Measurements from ENCODE around the gene RAB5B.

DNA sequence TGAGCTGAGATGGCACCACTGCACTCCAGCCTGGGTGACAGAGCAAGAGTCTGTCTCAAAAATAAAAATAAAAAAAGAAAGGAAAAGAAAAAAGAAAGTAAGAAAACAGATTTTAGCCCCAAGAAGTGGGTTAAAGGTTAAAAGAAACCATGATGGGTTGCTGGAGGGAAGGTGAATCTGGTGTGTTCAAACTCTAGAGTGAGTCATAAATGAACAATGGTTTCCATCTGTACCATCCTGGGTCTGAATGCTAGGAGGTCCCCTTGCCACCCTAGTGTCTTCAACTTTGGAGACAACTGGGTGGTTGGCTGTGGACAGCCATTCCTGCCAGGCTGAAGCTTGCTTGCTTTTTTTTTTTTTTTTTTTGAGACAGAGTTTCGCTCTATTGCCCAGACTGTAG is 66.3 kb downstream of the RAB5B start:
- TF ChIP-seq, protein P1, sequence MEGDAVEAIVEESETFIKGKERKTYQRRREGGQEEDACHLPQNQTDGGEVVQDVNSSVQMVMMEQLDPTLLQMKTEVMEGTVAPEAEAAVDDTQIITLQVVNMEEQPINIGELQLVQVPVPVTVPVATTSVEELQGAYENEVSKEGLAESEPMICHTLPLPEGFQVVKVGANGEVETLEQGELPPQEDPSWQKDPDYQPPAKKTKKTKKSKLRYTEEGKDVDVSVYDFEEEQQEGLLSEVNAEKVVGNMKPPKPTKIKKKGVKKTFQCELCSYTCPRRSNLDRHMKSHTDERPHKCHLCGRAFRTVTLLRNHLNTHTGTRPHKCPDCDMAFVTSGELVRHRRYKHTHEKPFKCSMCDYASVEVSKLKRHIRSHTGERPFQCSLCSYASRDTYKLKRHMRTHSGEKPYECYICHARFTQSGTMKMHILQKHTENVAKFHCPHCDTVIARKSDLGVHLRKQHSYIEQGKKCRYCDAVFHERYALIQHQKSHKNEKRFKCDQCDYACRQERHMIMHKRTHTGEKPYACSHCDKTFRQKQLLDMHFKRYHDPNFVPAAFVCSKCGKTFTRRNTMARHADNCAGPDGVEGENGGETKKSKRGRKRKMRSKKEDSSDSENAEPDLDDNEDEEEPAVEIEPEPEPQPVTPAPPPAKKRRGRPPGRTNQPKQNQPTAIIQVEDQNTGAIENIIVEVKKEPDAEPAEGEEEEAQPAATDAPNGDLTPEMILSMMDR (IDR thresholded peaks at IDR 0.05; ENCODE audit: low read length) = no peak
- TF ChIP-seq EZH2 (optimal IDR thresholded peaks at IDR 0.05; ENCODE audit: low read depth, low read length) (no peak), EZH2phosphoT487 (IDR thresholded peaks at IDR 0.05; ENCODE audit: low read length) (no peak)
